HEK293 (cell line): Measurements from ENCODE around the gene USP2.
A peak's percentile ranks its signal among the peaks of the same experiment; 100 is the strongest.

ENCODE experiments used
- EGR2 ChIP-seq: fragments of 450-650 bp; formaldehyde crosslinking; IDR thresholded peaks from 2 replicates; pipeline ENCODE4 v1.5.1; 2016; ENCODE audit warnings: low read depth, missing biosample characterization, missing genetic modification characterization
- GLIS1 ChIP-seq: fragments of 450-650 bp; formaldehyde crosslinking; IDR thresholded peaks from 2 replicates; pipeline ENCODE4 v1.5.1; 2016; ENCODE audit warnings: missing biosample characterization, missing genetic modification characterization
- HOXC10 ChIP-seq: sonication (generic); formaldehyde crosslinking; IDR thresholded peaks from 2 replicates; pipeline ENCODE4 v1.8.1; 2023; ENCODE audit warnings: mild to moderate bottlenecking, missing genetic modification reagents
- KLF1 ChIP-seq: fragments of 450-650 bp; formaldehyde crosslinking; IDR thresholded peaks from 2 replicates; pipeline ENCODE4 v1.5.1; 2016; ENCODE audit warnings: missing biosample characterization, missing genetic modification characterization
- KLF16 ChIP-seq: fragments of 450-650 bp; formaldehyde crosslinking; IDR thresholded peaks from 2 replicates; pipeline ENCODE4 v1.5.1; 2017; ENCODE audit warnings: missing biosample characterization, missing genetic modification characterization
- KLF8 ChIP-seq: fragments of 450-650 bp; formaldehyde crosslinking; IDR thresholded peaks from 2 replicates; pipeline ENCODE4 v1.5.1; 2016; ENCODE audit warnings: missing biosample characterization, missing genetic modification characterization
- KLF9 ChIP-seq: fragments of 450-650 bp; formaldehyde crosslinking; IDR thresholded peaks from 2 replicates; pipeline ENCODE4 v1.5.1; 2016; ENCODE audit warnings: missing biosample characterization, missing genetic modification characterization, low read depth
- OSR2 ChIP-seq: fragments of 450-650 bp; formaldehyde crosslinking; IDR thresholded peaks from 2 replicates; pipeline ENCODE4 v1.5.1; 2016; ENCODE audit warnings: missing biosample characterization, missing genetic modification characterization
- REPIN1 ChIP-seq: fragments of 450-650 bp; formaldehyde crosslinking; IDR thresholded peaks from 2 replicates; pipeline ENCODE4 v1.5.1; 2017; ENCODE audit warnings: missing biosample characterization, missing genetic modification characterization, low read depth
- SCRT1 ChIP-seq: fragments of 450-650 bp; formaldehyde crosslinking; IDR thresholded peaks from 2 replicates; pipeline ENCODE4 v1.5.1; 2016; ENCODE audit warnings: missing biosample characterization, missing genetic modification characterization, borderline replicate concordance
- SETDB1 ChIP-seq: IDR thresholded peaks from one replicate; pipeline ENCODE4 v1.6.1; 2017; ENCODE audit warnings: mild to moderate bottlenecking, low read length, moderate library complexity, mixed read lengths; ENCODE audit not compliant: insufficient read length
- SP2 ChIP-seq: fragments of 450-650 bp; formaldehyde crosslinking; IDR thresholded peaks from 2 replicates; pipeline ENCODE4 v1.5.1; 2016; ENCODE audit warnings: missing biosample characterization, missing genetic modification characterization
- ZBTB21 ChIP-seq: fragments of 450-650 bp; formaldehyde crosslinking; IDR thresholded peaks from 2 replicates; pipeline ENCODE4 v1.5.1; 2017; ENCODE audit warnings: missing biosample characterization, missing genetic modification characterization
- ZFHX2 ChIP-seq: fragments of 450-650 bp; formaldehyde crosslinking; conservative IDR thresholded peaks from 2 replicates; pipeline ENCODE4 v1.5.1; 2016; ENCODE audit warnings: missing biosample characterization, missing genetic modification characterization
- ZFP69B ChIP-seq: fragments of 450-650 bp; formaldehyde crosslinking; IDR thresholded peaks from 2 replicates; pipeline ENCODE4 v1.5.1; 2016; ENCODE audit warnings: missing biosample characterization, missing genetic modification characterization
- ZNF138 ChIP-seq: fragments of 450-650 bp; formaldehyde crosslinking; IDR thresholded peaks from 2 replicates; pipeline ENCODE4 v1.5.1; 2016; ENCODE audit warnings: missing biosample characterization, missing genetic modification characterization, borderline replicate concordance
- ZNF19 ChIP-seq: fragments of 450-650 bp; formaldehyde crosslinking; IDR thresholded peaks from 2 replicates; pipeline ENCODE4; 2016; ENCODE audit warnings: missing biosample characterization, missing genetic modification characterization, low read depth
- ZNF24 ChIP-seq: fragments of 450-650 bp; formaldehyde crosslinking; IDR thresholded peaks from 2 replicates; pipeline ENCODE4 v1.5.1; 2016; ENCODE audit warnings: missing biosample characterization, missing genetic modification characterization
- ZNF341 ChIP-seq: fragments of 450-650 bp; formaldehyde crosslinking; IDR thresholded peaks from 2 replicates; pipeline ENCODE4; 2016; ENCODE audit warnings: low read depth, missing biosample characterization, missing genetic modification characterization
- ZNF423 ChIP-seq: fragments of 450-650 bp; formaldehyde crosslinking; IDR thresholded peaks from 2 replicates; pipeline ENCODE4 v1.5.1; 2016; ENCODE audit warnings: missing biosample characterization, missing genetic modification characterization
- ZNF549 ChIP-seq: fragments of 450-650 bp; IDR thresholded peaks from 2 replicates; pipeline ENCODE4 v1.5.1; 2018; ENCODE audit warnings: missing biosample characterization, missing genetic modification characterization, mild to moderate bottlenecking, inconsistent platforms, moderate library complexity
- ZNF558 ChIP-seq: fragments of 450-650 bp; formaldehyde crosslinking; IDR thresholded peaks from 2 replicates; pipeline ENCODE4 v1.5.1; 2016; ENCODE audit warnings: missing biosample characterization, missing genetic modification characterization
- ZNF571 ChIP-seq: fragments of 450-650 bp; formaldehyde crosslinking; IDR thresholded peaks from 2 replicates; pipeline ENCODE4 v1.5.0; 2017; ENCODE audit warnings: missing biosample characterization, missing genetic modification characterization
- TF ChIP-seq, protein P1 (sequence below): fragments of 450-650 bp; formaldehyde crosslinking; IDR thresholded peaks from 2 replicates; pipeline ENCODE4 v1.5.1; 2016; ENCODE audit warnings: missing biosample characterization, missing genetic modification characterization
- TF ChIP-seq, protein P2 (sequence below): fragments of 450-650 bp; formaldehyde crosslinking; IDR thresholded peaks from 2 replicates; pipeline ENCODE4 v1.5.1; 2016; ENCODE audit warnings: missing biosample characterization, missing genetic modification characterization
- TF ChIP-seq, protein P3 (sequence below): fragments of 450-650 bp; formaldehyde crosslinking; IDR thresholded peaks from 2 replicates; pipeline ENCODE4 v1.5.1; 2016; ENCODE audit warnings: missing biosample characterization, missing genetic modification characterization
- TF ChIP-seq, protein P4 (sequence below): fragments of 450-650 bp; formaldehyde crosslinking; IDR thresholded peaks from 2 replicates; pipeline ENCODE4 v1.5.1; 2016; ENCODE audit warnings: missing biosample characterization, missing genetic modification characterization
- TF ChIP-seq, protein P5 (sequence below): fragments of 450-650 bp; formaldehyde crosslinking; IDR thresholded peaks from 2 replicates; pipeline ENCODE4 v1.5.1; 2016; ENCODE audit warnings: missing biosample characterization, missing genetic modification characterization

Gene USP2

DNA sequence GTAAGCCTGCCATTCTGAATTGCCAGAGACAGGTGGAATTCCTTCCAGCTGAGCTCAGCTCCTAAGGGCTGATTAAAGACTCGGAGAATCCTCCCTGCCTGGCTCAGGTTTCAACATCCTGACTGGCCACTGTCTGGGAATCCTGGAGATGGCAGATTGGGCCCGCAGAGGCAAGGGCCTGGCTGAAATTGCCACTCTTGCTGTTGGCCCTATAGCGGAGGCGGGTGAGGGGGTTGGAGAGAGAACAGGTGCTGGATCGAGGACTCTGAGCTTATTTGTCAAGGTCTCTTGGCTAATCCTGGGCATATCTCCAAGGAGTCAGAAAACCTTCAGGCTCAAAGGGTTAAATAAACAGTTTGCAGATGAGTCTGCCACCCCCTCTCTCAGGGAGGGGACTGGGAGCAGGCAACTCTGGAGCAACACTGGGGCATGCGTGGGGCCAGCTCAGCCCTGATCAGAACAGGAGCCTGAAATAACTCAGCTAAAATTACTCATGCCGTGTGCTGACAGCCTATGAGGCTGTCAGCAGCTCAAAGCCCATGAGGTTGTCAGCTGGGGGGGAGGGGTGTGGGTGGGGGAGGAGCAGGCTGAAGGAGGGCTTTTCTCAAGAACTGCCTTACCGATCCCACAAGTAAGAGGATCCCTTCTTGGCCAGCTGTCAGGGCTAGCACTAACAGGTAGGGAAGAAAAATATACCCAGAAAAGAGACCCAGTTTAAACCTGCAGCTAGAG is 20.3 kb downstream of the USP2 start (continued):
- TF ChIP-seq, protein P1, sequence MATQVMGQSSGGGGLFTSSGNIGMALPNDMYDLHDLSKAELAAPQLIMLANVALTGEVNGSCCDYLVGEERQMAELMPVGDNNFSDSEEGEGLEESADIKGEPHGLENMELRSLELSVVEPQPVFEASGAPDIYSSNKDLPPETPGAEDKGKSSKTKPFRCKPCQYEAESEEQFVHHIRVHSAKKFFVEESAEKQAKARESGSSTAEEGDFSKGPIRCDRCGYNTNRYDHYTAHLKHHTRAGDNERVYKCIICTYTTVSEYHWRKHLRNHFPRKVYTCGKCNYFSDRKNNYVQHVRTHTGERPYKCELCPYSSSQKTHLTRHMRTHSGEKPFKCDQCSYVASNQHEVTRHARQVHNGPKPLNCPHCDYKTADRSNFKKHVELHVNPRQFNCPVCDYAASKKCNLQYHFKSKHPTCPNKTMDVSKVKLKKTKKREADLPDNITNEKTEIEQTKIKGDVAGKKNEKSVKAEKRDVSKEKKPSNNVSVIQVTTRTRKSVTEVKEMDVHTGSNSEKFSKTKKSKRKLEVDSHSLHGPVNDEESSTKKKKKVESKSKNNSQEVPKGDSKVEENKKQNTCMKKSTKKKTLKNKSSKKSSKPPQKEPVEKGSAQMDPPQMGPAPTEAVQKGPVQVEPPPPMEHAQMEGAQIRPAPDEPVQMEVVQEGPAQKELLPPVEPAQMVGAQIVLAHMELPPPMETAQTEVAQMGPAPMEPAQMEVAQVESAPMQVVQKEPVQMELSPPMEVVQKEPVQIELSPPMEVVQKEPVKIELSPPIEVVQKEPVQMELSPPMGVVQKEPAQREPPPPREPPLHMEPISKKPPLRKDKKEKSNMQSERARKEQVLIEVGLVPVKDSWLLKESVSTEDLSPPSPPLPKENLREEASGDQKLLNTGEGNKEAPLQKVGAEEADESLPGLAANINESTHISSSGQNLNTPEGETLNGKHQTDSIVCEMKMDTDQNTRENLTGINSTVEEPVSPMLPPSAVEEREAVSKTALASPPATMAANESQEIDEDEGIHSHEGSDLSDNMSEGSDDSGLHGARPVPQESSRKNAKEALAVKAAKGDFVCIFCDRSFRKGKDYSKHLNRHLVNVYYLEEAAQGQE (tag by site-specific recombination) = no peak
- TF ChIP-seq SETDB1 = no peak
- TF ChIP-seq ZNF571 (tag by site-specific recombination) = no peak
- peak; percentile 40; the same call in 1 of the 2 replicates for TF ChIP-seq ZNF341 (tag by site-specific recombination)
- TF ChIP-seq, protein P2, sequence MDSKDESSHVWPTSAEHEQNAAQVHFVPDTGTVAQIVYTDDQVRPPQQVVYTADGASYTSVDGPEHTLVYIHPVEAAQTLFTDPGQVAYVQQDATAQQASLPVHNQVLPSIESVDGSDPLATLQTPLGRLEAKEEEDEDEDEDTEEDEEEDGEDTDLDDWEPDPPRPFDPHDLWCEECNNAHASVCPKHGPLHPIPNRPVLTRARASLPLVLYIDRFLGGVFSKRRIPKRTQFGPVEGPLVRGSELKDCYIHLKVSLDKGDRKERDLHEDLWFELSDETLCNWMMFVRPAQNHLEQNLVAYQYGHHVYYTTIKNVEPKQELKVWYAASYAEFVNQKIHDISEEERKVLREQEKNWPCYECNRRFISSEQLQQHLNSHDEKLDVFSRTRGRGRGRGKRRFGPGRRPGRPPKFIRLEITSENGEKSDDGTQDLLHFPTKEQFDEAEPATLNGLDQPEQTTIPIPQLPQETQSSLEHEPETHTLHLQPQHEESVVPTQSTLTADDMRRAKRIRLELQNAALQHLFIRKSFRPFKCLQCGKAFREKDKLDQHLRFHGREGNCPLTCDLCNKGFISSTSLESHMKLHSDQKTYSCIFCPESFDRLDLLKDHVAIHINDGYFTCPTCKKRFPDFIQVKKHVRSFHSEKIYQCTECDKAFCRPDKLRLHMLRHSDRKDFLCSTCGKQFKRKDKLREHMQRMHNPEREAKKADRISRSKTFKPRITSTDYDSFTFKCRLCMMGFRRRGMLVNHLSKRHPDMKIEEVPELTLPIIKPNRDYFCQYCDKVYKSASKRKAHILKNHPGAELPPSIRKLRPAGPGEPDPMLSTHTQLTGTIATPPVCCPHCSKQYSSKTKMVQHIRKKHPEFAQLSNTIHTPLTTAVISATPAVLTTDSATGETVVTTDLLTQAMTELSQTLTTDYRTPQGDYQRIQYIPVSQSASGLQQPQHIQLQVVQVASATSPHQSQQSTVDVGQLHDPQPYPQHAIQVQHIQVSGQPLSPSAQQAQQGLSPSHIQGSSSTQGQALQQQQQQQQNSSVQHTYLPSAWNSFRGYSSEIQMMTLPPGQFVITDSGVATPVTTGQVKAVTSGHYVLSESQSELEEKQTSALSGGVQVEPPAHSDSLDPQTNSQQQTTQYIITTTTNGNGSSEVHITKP (tag by site-specific recombination) = peak; percentile 39
- TF ChIP-seq REPIN1 (tag by site-specific recombination) = no peak
- peak; percentile 85 for TF ChIP-seq ZFHX2 (tag by site-specific recombination)
- TF ChIP-seq, protein P3, sequence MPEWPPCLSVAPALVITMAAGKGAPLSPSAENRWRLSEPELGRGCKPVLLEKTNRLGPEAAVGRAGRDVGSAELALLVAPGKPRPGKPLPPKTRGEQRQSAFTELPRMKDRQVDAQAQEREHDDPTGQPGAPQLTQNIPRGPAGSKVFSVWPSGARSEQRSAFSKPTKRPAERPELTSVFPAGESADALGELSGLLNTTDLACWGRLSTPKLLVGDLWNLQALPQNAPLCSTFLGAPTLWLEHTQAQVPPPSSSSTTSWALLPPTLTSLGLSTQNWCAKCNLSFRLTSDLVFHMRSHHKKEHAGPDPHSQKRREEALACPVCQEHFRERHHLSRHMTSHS (tag by site-specific recombination) = no peak
- no peak for TF ChIP-seq ZNF138 (tag by site-specific recombination)
- TF ChIP-seq KLF1 (tag by site-specific recombination) = no peak
- TF ChIP-seq, protein P4, sequence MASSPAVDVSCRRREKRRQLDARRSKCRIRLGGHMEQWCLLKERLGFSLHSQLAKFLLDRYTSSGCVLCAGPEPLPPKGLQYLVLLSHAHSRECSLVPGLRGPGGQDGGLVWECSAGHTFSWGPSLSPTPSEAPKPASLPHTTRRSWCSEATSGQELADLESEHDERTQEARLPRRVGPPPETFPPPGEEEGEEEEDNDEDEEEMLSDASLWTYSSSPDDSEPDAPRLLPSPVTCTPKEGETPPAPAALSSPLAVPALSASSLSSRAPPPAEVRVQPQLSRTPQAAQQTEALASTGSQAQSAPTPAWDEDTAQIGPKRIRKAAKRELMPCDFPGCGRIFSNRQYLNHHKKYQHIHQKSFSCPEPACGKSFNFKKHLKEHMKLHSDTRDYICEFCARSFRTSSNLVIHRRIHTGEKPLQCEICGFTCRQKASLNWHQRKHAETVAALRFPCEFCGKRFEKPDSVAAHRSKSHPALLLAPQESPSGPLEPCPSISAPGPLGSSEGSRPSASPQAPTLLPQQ (tag by site-specific recombination) = peak; percentile 76; the same call in 1 of the 2 replicates
- peak; percentile 48 for TF ChIP-seq GLIS1 (tag by site-specific recombination)
- no peak for TF ChIP-seq SCRT1
- no peak for TF ChIP-seq ZNF24
- TF ChIP-seq KLF8 (tag by site-specific recombination) = peak; percentile 31; the same call in 1 of the 2 replicates
- no peak for TF ChIP-seq KLF16
- no peak for TF ChIP-seq KLF9 (tag by site-specific recombination)
- TF ChIP-seq EGR2 = peak; percentile 86
- no peak for TF ChIP-seq ZBTB21 (tag by site-specific recombination)
- TF ChIP-seq HOXC10 (CRISPR knock-in tag) = no peak
- TF ChIP-seq ZNF423 (tag by site-specific recombination) = no peak
- TF ChIP-seq ZFP69B = 0 out of 2 replicates have a peak, but pooled peaks have one; percentile 22
- TF ChIP-seq OSR2 = peak; percentile 83
- peak; percentile 41; the same call in 1 of the 2 replicates for TF ChIP-seq SP2 (tag by site-specific recombination)
- 0 out of 2 replicates have a peak, but pooled peaks have one; percentile 19 for TF ChIP-seq ZNF558 (tag by site-specific recombination)
- TF ChIP-seq ZNF549 (tag by site-specific recombination) = no peak
- TF ChIP-seq, protein P5, sequence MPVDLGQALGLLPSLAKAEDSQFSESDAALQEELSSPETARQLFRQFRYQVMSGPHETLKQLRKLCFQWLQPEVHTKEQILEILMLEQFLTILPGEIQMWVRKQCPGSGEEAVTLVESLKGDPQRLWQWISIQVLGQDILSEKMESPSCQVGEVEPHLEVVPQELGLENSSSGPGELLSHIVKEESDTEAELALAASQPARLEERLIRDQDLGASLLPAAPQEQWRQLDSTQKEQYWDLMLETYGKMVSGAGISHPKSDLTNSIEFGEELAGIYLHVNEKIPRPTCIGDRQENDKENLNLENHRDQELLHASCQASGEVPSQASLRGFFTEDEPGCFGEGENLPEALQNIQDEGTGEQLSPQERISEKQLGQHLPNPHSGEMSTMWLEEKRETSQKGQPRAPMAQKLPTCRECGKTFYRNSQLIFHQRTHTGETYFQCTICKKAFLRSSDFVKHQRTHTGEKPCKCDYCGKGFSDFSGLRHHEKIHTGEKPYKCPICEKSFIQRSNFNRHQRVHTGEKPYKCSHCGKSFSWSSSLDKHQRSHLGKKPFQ (tag by site-specific recombination) = no peak
- no peak for TF ChIP-seq ZNF19
